Smooth muscle cell of the brain vasculature (primary cell): ENCODE data around the gene KRTAP1-5.
"Not testable (repeated sequence)": the region's sequence is repeated elsewhere in the genome, so short reads cannot be mapped to it uniquely, and the experiment has no call there.

Experiments used
- DNase-seq: peaks from one replicate; pipeline ENCODE4 v3.0.0-alpha.2; 2012; ENCODE audit warnings: low read depth, low spot score

KRTAP1-5 gene

DNA sequence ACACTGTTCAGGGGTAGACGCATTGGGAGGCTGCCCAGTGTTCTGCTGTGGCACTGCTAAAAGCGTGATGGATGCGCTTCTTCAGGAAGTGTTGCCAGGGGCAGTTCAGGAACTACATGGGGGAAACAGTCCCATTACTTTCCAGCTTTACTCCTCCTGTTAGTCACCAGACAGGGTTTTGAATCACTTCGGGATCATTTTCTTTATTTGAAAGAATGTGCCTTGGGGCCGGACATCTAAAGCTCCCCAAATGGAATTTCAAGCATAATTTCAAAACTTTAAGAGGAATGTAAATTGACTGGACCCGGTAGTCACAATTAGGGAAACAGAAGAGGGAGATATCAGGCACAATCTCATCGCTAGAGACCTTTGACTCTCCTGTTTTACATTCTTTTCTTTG lies 21.4 kb upstream of the KRTAP1-5 start:
- DNase-seq = no peak

DNA sequence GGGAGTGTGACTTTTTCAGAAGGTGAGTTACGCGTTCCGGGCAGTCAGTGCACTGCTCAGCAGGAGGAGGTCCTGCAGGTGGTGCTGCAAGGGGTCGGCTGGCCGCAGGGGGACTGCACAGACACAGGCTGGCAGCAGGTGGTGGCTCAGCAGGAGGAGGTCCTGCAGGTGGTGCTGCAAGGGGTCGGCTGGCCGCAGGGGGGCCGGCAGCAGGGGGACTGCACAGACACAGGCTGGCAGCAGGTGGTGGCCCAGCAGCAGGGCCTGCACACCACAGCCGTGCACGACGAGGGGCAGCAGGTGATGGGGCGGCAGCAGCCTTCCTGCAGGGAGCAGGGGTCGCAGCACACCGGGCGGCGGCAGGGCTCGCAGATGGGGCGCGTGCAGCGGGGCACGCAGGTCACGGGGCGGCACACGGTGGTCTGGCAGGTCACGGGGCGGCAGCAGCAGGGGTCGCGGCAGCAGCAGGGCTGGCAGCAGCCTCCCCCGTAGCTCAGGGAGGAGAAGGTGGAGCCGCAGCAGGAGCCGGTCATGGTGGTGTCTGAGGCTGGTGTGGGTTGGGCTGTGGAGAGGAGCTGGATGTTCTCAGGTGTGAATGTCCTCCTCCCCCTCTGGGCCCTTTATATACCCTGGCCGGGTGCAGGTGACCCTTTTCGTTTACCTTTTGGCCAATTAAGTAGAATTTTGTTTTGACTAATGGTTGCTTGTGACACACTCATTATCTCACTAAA lies 19.9 kb upstream of the KRTAP1-5 start, which contains the start of gene KRTAP2-1:
TSS of gene KRTAP2-1 (minus strand) at position 582 of the 731 bp plus-strand sequence. CDS start at position 533, 49 bp downstream.
- not testable (repeated sequence) for DNase-seq

DNA sequence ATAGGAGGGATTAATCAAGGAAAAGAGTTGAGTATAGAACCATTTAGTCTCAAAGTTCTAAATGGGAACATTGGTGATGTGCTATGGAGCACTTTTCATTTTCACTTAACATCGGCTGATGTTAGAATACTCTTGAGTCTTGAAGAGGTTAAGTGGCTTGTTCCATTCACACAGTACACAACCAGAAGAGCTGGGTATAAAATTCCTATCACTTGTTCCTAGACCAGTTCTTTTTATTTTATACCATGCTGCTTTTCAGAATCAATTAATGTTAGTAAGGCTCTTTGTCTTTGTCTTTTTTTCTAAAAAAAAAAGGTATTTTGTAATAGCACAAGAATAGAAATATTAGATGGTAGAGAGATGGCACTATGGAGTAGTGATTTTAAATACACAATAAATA lies 15.9 kb upstream of the KRTAP1-5 start:
- no peak for DNase-seq

DNA sequence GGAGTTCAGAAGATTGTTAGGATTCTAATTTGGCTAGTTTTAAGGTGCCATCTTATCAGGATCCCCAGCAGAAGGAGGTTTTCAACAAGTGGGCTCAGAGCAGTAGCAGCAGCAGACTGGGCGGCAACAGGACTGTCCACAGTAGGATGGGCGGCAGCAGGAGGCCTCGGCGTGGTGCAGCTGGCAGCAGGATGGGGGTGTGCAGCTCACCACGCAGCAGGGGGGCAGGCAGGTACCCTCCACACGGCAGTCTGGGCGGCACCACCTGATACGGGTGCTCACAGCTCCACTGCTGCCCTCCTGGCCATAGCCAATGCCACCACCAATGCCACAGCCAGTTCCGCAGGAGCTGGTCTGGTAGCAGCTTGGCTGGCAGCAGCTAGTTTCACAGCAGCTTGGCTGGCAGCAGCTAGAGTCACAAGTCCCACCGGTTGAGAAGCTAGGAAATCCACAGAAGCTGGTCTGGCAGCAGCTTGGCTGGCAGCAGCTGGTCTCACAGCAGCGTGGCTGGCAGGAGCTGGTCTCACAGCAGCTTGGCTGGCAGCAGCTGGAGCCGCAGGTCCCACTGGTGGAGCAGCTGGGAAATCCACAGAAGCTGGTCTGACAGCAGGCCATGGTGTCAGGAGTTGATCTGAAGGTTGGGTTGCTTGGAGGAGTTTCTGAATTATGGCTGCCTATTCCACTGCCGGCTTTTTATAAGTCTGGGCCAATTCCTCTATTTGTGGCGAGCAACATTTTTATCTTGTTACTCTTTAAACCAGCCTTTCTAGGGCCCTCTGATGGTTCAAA lies 14.0 kb upstream of the KRTAP1-5 start, which contains the start of gene KRTAP1-1:
TSS of gene KRTAP1-1 (minus strand) at position 668 of the 789 bp plus-strand sequence. CDS start at position 615, 53 bp downstream.
- DNase-seq = not testable (repeated sequence)

DNA sequence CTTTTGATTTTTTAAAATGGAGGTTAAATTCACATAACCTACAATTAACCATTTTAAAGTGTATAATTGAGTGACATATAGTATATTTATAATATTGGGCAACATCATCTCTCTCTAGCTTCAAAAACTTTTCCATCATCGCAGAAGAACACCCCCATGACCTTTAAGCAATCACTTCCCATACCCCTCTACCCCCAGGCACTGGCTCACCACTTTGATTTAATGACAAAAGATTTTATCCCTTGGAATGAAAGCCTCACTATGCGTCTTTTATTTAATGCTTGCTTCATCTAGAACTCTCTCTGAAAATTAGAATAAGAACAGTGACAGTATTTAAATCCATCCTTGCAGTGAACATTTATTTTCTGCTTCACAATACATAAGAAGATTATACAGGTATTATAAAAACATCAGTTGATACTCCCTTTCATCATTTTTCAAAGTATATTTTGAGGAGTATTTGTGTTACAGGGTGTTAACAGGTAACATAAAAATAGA lies 10.9 kb upstream of the KRTAP1-5 start:
- DNase-seq = no peak

DNA sequence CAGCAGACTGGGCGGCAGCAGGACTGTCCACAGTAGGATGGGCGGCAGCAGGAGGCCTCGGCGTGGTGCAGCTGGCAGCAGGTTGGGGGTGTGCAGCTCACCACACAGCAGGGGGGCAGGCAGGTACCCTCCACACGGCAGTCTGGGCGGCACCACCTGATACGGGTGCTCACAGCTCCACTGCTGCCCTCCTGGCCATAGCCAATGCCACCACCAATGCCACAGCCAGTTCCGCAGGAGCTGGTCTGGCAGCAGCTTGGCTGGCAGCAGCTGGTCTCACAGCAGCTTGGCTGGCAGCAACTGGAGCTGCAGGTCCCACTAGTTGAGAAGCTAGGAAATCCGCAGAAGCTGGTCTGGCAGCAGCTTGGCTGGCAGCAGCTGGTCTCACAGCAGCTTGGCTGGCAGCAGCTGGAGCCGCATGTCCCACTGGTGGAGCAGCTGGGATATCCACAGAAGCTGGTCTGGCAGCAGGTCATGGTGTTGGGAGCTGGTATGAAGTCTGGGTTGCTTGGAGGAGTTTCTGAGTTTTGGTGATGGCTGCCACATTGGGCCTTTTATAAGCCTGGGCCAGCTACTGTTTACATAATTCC lies 7.4 kb upstream of the KRTAP1-5 start, which contains the start of gene KRTAP1-3:
TSS of gene KRTAP1-3 (minus strand) at position 529 of the 590 bp plus-strand sequence. CDS start at position 476, 53 bp downstream.
- not testable (repeated sequence) for DNase-seq

DNA sequence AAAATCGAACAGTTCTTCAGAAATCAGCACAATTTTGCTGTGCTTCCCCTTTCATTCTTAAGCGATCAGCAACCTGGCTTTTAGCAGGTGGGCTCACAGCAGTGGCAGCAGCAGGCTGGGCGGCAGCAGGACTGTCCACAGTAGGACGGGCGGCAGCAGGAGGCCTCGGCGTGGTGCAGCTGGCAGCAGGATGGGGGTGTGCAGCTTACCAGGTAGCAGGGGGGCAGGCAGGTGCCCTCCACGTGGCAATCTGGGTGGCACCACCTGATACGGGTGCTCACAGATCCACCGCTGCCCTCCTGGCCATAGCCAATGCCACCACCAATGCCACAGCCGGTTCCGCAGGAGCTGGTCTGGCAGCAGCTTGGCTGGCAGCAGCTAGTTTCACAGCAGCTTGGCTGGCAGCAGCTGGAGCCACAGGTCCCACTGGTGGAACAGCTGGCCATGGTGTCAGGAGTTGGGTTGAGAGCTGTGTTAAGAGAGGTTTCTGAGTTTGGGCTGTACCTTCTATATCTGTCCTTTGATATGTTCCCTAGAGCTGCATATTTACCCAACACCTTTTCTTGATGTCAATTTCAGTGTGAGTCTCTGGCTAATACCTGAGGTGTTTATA lies 2.7 kb upstream of the KRTAP1-5 start, which contains the start of gene KRTAP1-4:
TSS of gene KRTAP1-4 (minus strand) at position 563 of the 613 bp plus-strand sequence. CDS start at position 446, 117 bp downstream.
- no peak for DNase-seq

DNA sequence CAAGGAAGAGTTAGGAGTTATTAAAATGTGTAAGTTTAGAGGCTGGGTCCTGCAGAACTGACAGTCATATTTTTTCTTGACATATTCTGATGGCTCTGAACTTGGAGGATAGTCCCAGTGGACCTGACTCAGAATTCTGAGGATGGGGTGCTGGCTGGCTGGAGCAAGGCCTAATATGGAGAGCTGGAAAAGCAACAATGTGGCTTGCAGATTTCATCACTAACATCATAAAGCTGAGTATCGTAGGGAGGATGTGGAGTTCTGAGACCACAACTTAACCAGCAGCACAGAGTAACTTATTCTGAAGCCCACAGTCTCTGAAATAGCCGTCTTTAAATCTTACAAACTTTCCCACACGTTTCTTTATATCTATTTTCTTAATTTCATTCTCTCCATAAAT lies 2.3 kb downstream of the KRTAP1-5 start:
- DNase-seq = no peak

DNA sequence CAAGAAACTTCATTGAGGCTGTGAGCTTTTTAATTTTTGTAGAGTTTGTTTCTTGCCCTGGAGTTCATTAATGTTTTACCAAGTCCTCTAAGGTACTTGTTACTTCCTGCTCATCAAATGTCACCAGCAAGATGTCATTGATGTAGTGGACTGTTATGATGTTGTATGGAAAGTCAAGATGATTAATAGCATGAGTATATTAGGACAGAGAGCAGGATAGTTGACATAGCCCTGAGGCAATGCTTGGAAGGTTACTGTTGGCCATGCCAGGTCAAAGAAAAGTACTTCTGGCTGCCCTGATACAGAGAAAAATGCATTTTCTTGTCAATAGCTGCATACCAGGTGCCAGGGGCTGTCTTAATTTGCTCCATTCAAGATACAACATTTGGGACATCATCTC lies 6.7 kb downstream of the KRTAP1-5 start:
- no peak for DNase-seq

DNA sequence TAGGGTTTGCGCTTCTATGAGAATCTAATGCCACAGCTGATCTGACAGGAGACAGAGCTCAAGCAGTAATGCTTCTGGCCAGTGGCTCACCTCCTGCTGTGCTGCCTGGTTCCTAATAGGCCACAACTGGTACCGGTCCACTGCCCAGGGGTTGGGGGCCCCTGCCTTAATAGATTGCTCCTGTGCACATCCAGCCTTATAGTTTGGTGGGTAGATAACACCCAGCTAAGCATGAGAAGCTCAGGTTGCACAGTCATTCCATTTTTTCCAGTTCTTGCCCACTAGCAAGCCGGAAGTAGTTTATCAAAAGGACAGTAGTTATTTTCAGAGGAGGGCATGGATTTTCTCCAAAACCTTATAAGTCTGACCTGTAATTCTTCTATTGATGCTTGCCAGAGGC lies 7.6 kb downstream of the KRTAP1-5 start:
- DNase-seq = no peak

DNA sequence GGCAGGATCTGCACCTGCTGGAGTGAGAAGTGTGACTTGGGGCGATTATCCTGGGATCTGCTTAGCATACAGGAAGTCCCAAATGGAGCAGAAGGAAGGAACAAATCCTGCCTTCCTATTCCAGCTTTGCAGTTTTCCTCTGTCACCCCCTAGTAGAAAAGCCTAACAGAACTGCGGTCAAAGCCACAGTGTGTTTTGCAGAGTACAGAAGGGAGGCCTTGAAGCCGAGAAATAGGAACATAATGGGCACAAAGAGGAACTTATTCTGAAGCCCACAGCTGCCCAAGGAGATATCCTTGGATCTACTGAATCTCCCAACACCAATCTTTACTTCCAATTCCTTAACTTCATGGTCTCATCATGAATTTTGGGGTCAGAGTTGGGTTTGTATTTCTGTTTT lies 8.5 kb downstream of the KRTAP1-5 start:
- DNase-seq = no peak

DNA sequence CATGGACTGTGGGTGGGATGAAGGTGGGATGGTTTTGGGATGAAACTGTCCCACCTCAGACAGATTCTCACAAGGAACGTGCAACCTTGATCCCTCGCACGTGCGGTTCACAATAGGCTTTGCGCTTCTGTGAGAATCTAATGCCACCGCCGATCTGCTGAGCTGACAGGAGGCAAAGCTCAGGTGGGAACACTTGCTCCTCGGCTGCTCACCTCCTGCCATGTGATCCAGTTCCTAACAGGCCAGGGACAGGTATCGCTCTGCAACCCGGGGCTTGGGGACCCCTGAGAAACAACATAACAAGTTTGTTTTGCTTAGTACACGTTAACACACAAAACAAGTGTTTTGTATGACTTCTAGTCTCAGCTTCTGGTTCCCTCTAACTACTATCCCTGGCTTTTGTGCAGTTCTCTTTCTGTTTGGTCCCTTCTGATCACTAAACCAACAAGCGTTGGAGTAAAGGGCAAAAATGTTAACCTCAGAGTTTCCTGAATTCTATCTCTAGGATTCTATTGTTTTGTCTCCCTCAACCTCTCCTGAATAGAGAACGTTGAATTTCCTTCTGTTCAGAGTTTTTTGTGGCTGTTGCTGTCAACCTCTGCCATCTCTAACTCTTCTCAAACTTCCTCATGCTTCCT lies 10.3 kb downstream of the KRTAP1-5 start:
- no peak for DNase-seq

DNA sequence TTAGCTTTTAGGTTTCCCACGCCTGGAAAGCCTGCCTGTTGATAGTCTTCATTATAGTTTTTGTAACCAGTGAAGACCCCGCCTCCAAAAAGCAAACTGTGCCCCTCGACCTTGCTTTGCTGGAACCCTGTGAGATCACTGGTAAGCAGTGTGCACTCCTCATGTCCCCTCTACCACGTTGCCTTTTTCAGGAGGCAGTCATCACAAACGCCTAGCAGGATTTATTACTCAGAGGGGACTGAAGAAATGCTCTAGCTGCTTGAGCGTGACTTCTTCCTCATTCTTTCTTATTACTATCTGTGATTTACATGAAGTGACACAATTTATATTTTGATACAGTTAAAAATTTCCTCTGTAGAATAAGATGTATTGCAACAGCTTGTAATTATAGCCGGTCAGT lies 11.6 kb downstream of the KRTAP1-5 start:
- no peak for DNase-seq

DNA sequence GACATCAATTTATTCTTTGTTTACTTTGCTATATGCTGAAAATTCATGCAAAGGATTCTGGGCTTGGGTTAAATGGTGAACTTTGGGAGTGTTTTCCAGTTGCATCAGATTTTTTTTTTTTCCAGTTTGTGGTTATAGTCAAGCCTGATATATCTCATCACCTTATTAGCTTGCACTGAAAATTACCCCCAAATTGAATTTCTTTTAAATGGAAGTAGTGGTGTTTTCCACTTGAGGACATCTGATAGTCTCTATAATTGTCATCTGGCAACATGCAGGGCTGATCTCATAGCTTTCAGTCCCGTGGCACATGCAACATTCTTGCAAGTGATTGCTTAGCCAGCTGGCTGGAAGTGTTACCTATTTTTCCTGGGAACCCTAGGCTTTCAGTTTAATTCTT lies 13.4 kb downstream of the KRTAP1-5 start:
- DNase-seq = no peak

DNA sequence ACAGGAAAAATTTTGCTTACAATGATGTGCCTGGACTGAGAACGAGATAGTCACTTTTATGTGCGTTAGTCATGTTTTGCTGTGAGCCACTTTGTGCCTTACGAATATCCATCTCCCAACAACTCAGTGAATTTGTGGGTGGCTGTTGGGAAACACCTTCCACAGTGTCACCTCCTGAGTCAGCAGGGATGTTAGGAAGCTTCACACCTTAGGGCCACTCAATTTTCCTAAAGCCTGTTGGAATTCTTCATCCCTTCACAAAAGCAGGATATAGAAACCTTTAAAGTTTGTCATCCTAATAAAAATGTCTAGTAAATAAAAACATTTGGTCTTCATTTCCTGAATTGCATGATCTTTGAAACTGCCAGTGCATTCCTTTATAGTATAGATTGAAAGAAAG lies 13.8 kb downstream of the KRTAP1-5 start:
- no peak for DNase-seq

DNA sequence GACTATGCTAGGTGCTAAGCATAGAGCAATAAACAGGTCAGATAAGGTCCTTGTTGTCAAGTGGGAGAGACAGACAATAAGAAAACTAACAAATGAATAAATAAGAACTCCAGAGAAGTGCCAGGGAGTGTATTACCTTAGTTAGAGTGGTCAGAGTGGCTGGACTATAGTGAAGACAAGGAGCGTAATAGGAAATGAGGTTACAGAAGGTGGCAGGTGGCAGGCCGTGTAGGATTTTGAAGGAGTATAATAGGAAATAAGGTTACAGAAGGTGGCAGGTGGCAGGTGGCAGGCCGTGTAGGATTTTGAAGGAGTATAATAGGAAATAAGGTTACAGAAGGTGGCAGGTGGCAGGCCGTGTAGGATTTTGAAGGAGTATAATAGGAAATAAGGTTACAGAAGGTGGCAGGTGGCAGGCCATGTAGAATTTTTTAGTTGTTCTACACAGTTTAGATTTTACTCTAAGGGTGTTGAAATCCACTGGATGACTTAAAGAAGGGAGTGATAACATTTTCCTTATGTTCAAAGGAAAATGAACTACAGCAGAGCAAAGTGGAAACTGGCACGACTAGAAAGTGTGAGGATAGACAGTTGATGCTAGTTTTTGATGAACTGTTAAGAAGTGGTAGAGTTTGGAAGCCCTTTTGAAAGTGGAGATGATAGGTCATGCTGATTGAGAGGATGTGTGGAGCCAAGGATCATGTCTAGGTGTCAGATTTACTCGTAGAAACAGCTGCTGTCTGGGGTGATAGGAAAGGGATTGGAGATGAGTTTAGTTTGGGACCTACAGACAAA lies 14.5 kb downstream of the KRTAP1-5 start:
- DNase-seq = no peak

DNA sequence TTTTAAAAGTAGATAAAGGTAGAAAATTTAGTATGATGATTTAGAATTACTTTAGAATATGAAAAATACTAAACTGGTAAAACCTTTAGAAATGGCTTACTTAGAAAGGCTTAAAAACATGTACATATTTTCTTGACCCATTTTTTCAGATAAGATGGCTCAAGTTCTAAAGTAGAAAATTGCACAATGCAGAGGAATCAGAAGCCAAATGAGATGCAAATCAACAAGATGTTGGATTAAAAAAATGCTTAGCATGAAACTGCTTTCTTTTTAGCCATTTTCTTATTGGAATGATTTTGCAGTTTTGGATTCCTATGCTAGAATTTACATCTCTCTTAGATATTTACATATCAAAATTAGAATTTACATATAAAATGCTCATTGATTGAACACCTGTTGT lies 16.6 kb downstream of the KRTAP1-5 start:
- DNase-seq = no peak

DNA sequence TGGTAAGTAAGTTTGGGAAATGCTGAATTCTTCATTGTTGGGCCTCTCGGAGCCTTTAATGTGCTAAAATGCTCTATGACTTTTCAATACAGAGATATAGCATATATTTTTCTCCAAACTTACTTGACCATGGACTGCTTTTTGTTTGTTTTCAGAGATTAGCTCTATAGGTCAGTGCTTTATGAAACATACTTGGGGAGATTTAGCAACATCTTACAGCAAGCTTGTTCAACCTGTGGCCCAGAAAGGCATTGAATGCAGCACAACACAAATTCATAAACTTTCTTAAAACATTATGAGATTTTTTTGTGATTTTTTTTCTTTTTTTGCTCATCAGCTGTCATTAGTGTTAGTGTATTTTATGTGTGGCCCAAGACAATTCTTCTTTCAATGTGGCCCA lies 17.1 kb downstream of the KRTAP1-5 start:
- DNase-seq = no peak

DNA sequence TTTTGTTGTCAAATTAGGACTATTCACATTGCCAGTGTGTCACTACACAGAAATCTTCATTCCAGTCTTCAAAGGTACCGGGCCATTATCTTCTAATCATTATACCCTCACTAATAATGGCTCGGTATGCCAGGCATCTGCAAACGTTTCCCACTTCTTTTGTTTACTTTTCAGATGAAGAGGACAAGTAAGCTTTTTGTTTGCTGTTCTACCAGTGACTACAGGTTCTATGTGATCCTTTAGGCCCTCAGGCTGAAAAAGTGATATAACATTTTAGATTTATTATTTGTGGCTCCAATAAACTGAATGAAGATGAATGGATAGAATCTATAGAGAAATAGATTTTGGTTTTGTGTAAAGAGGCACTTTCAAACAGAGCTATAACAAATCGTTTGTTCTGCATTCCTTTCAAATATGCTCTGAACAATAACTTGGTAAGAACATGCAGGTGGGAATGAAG lies 17.7 kb downstream of the KRTAP1-5 start:
- no peak for DNase-seq

DNA sequence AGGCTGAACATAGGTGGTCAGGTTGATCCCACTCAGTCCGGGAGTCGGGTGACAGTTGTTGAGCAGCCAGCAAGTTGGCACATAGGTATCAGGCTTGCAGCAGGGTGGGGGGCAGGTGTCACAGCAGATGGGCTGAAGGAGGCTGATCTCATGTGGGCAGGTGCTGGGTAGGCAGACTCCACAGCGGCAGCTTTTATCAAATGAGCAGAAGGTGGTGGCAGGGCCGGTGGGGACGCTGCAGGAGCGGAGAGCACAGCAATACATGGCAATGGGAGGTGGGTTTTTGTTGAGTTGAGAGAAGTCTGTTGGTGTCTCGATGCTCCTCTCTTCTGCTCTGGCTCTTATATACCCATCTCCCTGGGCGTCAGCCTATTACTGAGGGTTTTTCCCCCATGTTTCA lies 18.2 kb downstream of the KRTAP1-5 start, which contains the start of gene KRTAP3-1:
TSS of gene KRTAP3-1 (minus strand) at position 318 of the 400 bp plus-strand sequence. CDS start at position 264, 54 bp downstream.
- no peak for DNase-seq
